Measurements from ENCODE around the gene ABCC4. TPM values are rescaled to one million over a fixed set of nuclear protein-coding genes. Genes with fewer than 3 reads are reported as not detected.

Gene ABCC4
- 1 to 10 TPM in 4 of 6 donors, under 1 TPM in 1, not detected in 1; 0.27 to 2.3 (median 1.5) TPM for polyA plus RNA-seq (ENCODE audit: low read depth in 6 of 6)

- Mint-ChIP-seq H3K4me3 (peak within 1 kb of the TSS; percentile 79 to 94 (median 90)), H3K27me3 (peaks cover 8 to 11% (median 9%) of the 10 kb centered on the region in 3 donors), H3K36me3 (no peaks in the 10 kb centered on the region), H3K4me1 (peaks cover 5 to 24% (median 10%) of the 10 kb centered on the region in 3 donors), H3K27ac (peak within 1 kb of the TSS in 4 of 6 donors; percentile 4 to 62 (median 12)), H3K9me3 (no peaks in the 10 kb centered on the region)
- ATAC-seq (ENCODE audit: low read depth in 2 of 2) (peak; percentile 74 to 79), DNase-seq (peak; percentile 40)
Measured at GRCh38 chr13:95301183-95301967, at the start of gene ABCC4. Gene ABCC4 (minus strand): TSS chr13:95301451. CDS start chr13:95301314, 137 bp downstream.

GRCh38 chr13:95349267-95349666 lies 48.0 kb upstream of the ABCC4 start:
- no peaks in the 10 kb centered on the region for H3K4me1 Mint-ChIP-seq
- H3K27ac Mint-ChIP-seq, result no peak overlapping the region
- no peak for DNase-seq
- H3K4me3 Mint-ChIP-seq, result peak overlapping the region in 1 of 8 donors; percentile 18
- ATAC-seq (ENCODE audit: low read depth in 2 of 2), result no peak
- peaks cover under 1 to 14% (median 14%) of the 10 kb centered on the region in 3 donors for H3K27me3 Mint-ChIP-seq
- peaks cover 0 to 3% (median 0%) of the 10 kb centered on the region in 7 donors for H3K9me3 Mint-ChIP-seq
- no peaks in the 10 kb centered on the region for H3K36me3 Mint-ChIP-seq

DNA sequence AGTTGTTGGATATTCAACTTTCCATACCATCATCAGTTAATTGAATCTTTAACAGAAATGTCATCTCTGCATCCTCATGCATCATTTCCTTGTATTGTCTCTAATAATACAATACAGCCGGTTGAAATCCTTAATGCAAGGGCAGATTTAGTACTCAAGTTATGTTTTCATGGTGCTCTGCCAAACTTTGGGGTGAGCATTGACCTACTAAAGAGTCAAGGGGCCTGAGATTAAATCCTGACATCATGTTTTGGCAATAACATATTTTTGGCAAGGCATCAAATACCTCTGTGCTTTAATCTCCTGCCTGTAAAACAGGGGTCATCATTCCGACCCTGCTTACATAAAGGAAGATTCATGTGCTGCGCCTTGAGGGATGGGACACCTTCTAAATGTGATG lies 42.7 kb upstream of the ABCC4 start:
- Mint-ChIP-seq H3K27ac (no peak overlapping the region), H3K4me3 (no peak overlapping the region), H3K9me3 (peaks cover 0 to 3% (median 0%) of the 10 kb centered on the region in 7 donors), H3K36me3 (no peaks in the 10 kb centered on the region), H3K27me3 (peaks cover 0 to 12% (median 6%) of the 10 kb centered on the region in 3 donors), H3K4me1 (no peaks in the 10 kb centered on the region)
- DNase-seq (no peak), ATAC-seq (ENCODE audit: low read depth in 2 of 2) (no peak)

DNA sequence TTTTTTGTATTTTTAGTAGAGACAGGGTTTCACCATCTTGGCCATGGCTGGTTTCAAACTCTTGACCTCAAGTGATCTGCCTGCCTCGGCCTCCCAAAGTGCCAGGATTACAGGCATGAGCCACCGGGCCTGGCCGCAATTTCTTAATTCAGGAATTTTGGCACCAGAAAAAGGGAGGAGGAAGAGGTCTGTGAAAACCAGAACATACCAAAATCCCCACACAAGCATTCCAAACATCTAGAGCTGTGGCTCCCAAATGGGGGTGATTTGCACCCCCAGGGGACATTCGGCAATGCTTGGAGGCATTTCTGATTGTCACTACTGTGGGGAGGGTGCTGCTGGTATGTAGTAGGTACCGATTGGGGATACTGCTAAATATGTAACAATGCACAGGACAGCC lies 40.2 kb upstream of the ABCC4 start:
- Mint-ChIP-seq H3K36me3 (no peaks in the 10 kb centered on the region), H3K9me3 (no peaks in the 10 kb centered on the region), H3K27me3 (peaks cover 0 to 8% (median 0%) of the 10 kb centered on the region in 3 donors), H3K4me1 (no peaks in the 10 kb centered on the region), H3K4me3 (no peak overlapping the region), H3K27ac (no peak overlapping the region)
- ATAC-seq (ENCODE audit: low read depth in 2 of 2) (no peak), DNase-seq (no peak)

- no peak for DNase-seq
- H3K27me3 Mint-ChIP-seq, result no peaks in the 10 kb centered on the region
- no peaks in the 10 kb centered on the region for H3K36me3 Mint-ChIP-seq
- H3K4me3 Mint-ChIP-seq, result no peak overlapping the region
- no peaks in the 10 kb centered on the region for H3K4me1 Mint-ChIP-seq
- no peak for ATAC-seq (ENCODE audit: low read depth in 2 of 2)
- no peaks in the 10 kb centered on the region for H3K9me3 Mint-ChIP-seq
- H3K27ac Mint-ChIP-seq, result no peak overlapping the region
Measured at GRCh38 chr13:95338905-95339304, 37.7 kb upstream of the ABCC4 start.

DNA sequence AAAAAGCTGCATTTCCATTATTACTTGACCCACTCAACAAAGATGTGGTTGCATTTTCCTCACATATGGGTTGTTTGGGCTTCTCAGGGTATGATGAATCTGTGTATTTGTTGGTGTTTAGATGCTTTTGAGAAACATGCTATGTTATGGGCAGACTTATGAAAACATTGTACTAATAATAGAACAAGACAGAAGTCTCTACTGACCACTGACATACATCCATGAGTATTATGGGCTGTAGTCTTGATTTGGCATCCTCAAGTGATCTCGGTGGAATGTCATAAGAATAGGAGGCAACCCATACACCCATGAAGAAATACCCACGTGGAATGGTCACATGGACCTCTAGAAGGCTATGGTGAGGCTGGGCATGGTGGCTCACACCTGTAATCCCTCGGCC lies 36.3 kb upstream of the ABCC4 start:
- ATAC-seq (ENCODE audit: low read depth in 2 of 2) (no peak), DNase-seq (no peak)
- H3K4me1 Mint-ChIP-seq, result no peaks in the 10 kb centered on the region
- H3K27me3 Mint-ChIP-seq, result no peaks in the 10 kb centered on the region
- H3K27ac Mint-ChIP-seq, result no peak overlapping the region
- peaks cover 0 to 1% (median 0%) of the 10 kb centered on the region in 7 donors for H3K9me3 Mint-ChIP-seq
- H3K36me3 Mint-ChIP-seq, result no peaks in the 10 kb centered on the region
- no peak overlapping the region for H3K4me3 Mint-ChIP-seq

GRCh38 chr13:95335667-95336066 lies 34.4 kb upstream of the ABCC4 start:
- no peak for ATAC-seq (ENCODE audit: low read depth in 2 of 2)

DNA sequence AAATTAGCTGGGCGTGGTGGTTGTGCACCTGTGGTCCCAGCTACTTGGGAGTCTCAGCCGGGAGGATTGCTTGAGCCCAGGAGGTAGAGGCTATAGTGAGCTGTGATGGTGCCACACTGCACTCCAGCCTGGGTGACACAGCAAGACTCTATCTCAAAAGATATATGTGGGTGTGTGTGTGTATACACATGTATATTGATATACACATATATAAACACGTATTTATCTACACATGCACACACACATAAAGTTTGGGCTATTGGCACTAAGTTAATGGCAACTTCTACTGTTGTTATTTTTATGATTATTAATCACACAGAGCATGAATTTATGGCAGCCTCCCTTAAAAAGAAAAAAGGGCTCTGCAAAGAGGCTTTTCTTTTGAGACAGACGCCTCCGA lies 27.1 kb upstream of the ABCC4 start:
- peaks cover 0 to 4% (median 0%) of the 10 kb centered on the region in 3 donors for H3K27me3 Mint-ChIP-seq
- no peak overlapping the region for H3K27ac Mint-ChIP-seq
- no peak for ATAC-seq (ENCODE audit: low read depth in 2 of 2)
- H3K9me3 Mint-ChIP-seq, result peaks cover 0 to 3% (median 0%) of the 10 kb centered on the region in 7 donors
- H3K4me1 Mint-ChIP-seq, result no peaks in the 10 kb centered on the region
- no peak for DNase-seq
- H3K4me3 Mint-ChIP-seq, result no peak overlapping the region
- no peaks in the 10 kb centered on the region for H3K36me3 Mint-ChIP-seq

More at GRCh38 chr13:95335667-95336066, 34.4 kb upstream of the ABCC4 start:
- no peaks in the 10 kb centered on the region for H3K36me3 Mint-ChIP-seq
- no peak overlapping the region for H3K27ac Mint-ChIP-seq
- no peak overlapping the region for H3K4me3 Mint-ChIP-seq
- H3K27me3 Mint-ChIP-seq, result peaks cover 0 to 4% (median 0%) of the 10 kb centered on the region in 3 donors
- peaks cover 0 to 3% (median 0%) of the 10 kb centered on the region in 7 donors for H3K9me3 Mint-ChIP-seq
- DNase-seq, result no peak
- H3K4me1 Mint-ChIP-seq, result no peaks in the 10 kb centered on the region

GRCh38 chr13:95327190-95327589 lies 25.9 kb upstream of the ABCC4 start:
- ATAC-seq (ENCODE audit: low read depth in 2 of 2), result no peak
- H3K9me3 Mint-ChIP-seq, result no peaks in the 10 kb centered on the region
- H3K4me1 Mint-ChIP-seq, result no peaks in the 10 kb centered on the region
- no peaks in the 10 kb centered on the region for H3K36me3 Mint-ChIP-seq
- no peak overlapping the region for H3K4me3 Mint-ChIP-seq
- DNase-seq, result no peak
- peaks cover 0 to 4% (median 0%) of the 10 kb centered on the region in 3 donors for H3K27me3 Mint-ChIP-seq
- no peak overlapping the region for H3K27ac Mint-ChIP-seq

GRCh38 chr13:95326695-95327094 lies 25.4 kb upstream of the ABCC4 start:
- Mint-ChIP-seq H3K4me3 (no peak overlapping the region), H3K9me3 (no peaks in the 10 kb centered on the region), H3K4me1 (no peaks in the 10 kb centered on the region), H3K36me3 (no peaks in the 10 kb centered on the region), H3K27me3 (peaks cover 0 to 4% (median 0%) of the 10 kb centered on the region in 3 donors), H3K27ac (no peak overlapping the region)
- no peak for ATAC-seq (ENCODE audit: low read depth in 2 of 2)
- no peak for DNase-seq

DNA sequence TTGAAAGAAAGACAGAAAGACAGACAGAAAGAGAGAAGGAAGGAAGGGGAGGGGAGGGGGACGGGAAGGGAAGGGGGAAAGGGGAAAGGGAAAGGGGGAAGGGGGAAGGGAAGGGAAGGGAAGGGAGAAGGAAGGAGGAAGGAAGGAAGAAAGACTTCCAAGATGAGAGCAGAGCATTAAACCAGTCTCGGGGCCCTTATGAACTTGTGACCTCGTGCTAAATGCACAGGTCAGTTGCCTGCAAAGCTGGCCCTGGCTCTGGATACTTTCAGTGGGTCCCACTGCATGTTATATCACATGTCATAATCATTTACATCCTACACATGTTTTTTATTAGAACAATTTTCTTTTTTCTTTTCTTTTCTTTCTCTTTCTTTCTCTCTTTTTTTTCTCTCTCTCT lies 24.2 kb upstream of the ABCC4 start:
- Mint-ChIP-seq H3K4me3 (peak overlapping the region in 1 of 8 donors; percentile 15), H3K9me3 (no peaks in the 10 kb centered on the region), H3K36me3 (no peaks in the 10 kb centered on the region), H3K27ac (no peak overlapping the region), H3K4me1 (no peaks in the 10 kb centered on the region), H3K27me3 (no peaks in the 10 kb centered on the region)
- no peak for DNase-seq
- ATAC-seq (ENCODE audit: low read depth in 2 of 2), result no peak

GRCh38 chr13:95323930-95324662 lies 22.8 kb upstream of the ABCC4 start:
- Mint-ChIP-seq H3K27ac (no peak overlapping the region), H3K27me3 (no peaks in the 10 kb centered on the region), H3K36me3 (no peaks in the 10 kb centered on the region), H3K9me3 (peaks cover 0 to 2% (median 0%) of the 10 kb centered on the region in 7 donors), H3K4me3 (no peak overlapping the region), H3K4me1 (no peaks in the 10 kb centered on the region)
- DNase-seq (no peak), ATAC-seq (ENCODE audit: low read depth in 2 of 2) (no peak)

- H3K4me3 Mint-ChIP-seq, result no peak overlapping the region
- no peaks in the 10 kb centered on the region for H3K4me1 Mint-ChIP-seq
- H3K27me3 Mint-ChIP-seq, result no peaks in the 10 kb centered on the region
- H3K36me3 Mint-ChIP-seq, result no peaks in the 10 kb centered on the region
- peaks cover 0 to 6% (median 0%) of the 10 kb centered on the region in 7 donors for H3K9me3 Mint-ChIP-seq
- no peak overlapping the region for H3K27ac Mint-ChIP-seq
- ATAC-seq (ENCODE audit: low read depth in 2 of 2) (no peak), DNase-seq (no peak)
Measured at GRCh38 chr13:95319551-95320274, 18.5 kb upstream of the ABCC4 start.

All from naive B cell (primary cell).